ENCODE results near the gene XYLT2. TPM values are rescaled to one million over a fixed set of nuclear protein-coding genes. Genes with fewer than 3 reads are reported as not detected.

Gene XYLT2
- total and polyA plus RNA-seq, 10 donors = 10.0 to 27.3 (median 19.6) TPM

- intact Hi-C loops (cut with DNase I; ENCODE audit: low total_unique reads) = no loop called here
- Histone ChIP-seq H3K27ac (no peak overlapping the region), H3K36me3 (no peaks in the 10 kb centered on the region), H3K4me3 (no peak overlapping the region), H3K27me3 (replicated peaks in 1 of 7) (peaks cover 0 to 1% (median 0%) of the 10 kb centered on the region in 7 donors), H3K9me3 (no peaks in the 10 kb centered on the region), H3K4me1 (no peaks in the 10 kb centered on the region)
- TF ChIP-seq POLR2A (IDR thresholded peaks at IDR 0.05) (no peak), CTCF (IDR thresholded peaks at IDR 0.05 in 8 of 11, conservative IDR thresholded peaks at IDR 0.05 in 3 of 11) (no peak), POLR2AphosphoS5 (IDR thresholded peaks at IDR 0.05) (no peak)
- WGBS, 5 donors = 75 to 85% (median 82%) methylated on average over 10 of the region's 10 CpGs
- peak; percentile 18 for DNase-seq
Measured at GRCh38 chr17:50318501-50319285, 27.2 kb upstream of the XYLT2 start.

- intact Hi-C loops (cut with DNase I; ENCODE audit: low total_unique reads) = no loop called here
- no peak for TF ChIP-seq POLR2AphosphoS5 (IDR thresholded peaks at IDR 0.05)
- TF ChIP-seq CTCF (IDR thresholded peaks at IDR 0.05 in 8 of 11, conservative IDR thresholded peaks at IDR 0.05 in 3 of 11) = no peak
- no peak for TF ChIP-seq POLR2A (IDR thresholded peaks at IDR 0.05)
- no peaks in the 10 kb centered on the region for H3K4me1 ChIP-seq
- DNase-seq = peak; percentile 9
- 80 to 86% (median 85%) methylated on average over 12 of the region's 12 CpGs for WGBS, 5 donors
- no peaks in the 10 kb centered on the region for H3K27me3 ChIP-seq (replicated peaks in 1 of 7)
- H3K9me3 ChIP-seq = no peaks in the 10 kb centered on the region
- H3K36me3 ChIP-seq = no peaks in the 10 kb centered on the region
- H3K4me3 ChIP-seq = no peak overlapping the region
- no peak overlapping the region for H3K27ac ChIP-seq
Measured at GRCh38 chr17:50319306-50320004, 26.5 kb upstream of the XYLT2 start.

GRCh38 chr17:50322271-50322670 is 23.7 kb upstream of the XYLT2 start:
- H3K36me3 ChIP-seq = no peaks in the 10 kb centered on the region
- H3K9me3 ChIP-seq = no peaks in the 10 kb centered on the region
- TF ChIP-seq CTCF (IDR thresholded peaks at IDR 0.05 in 8 of 11, conservative IDR thresholded peaks at IDR 0.05 in 3 of 11) (no peak), POLR2AphosphoS5 (IDR thresholded peaks at IDR 0.05) (no peak), POLR2A (IDR thresholded peaks at IDR 0.05) (no peak)
- intact Hi-C loops (cut with DNase I; ENCODE audit: low total_unique reads) = no loop called here
- H3K27ac ChIP-seq = no peak overlapping the region
- H3K27me3 ChIP-seq (replicated peaks in 1 of 7) = no peaks in the 10 kb centered on the region
- DNase-seq = no peak
- no peaks in the 10 kb centered on the region for H3K4me1 ChIP-seq
- no peak overlapping the region for H3K4me3 ChIP-seq
- 81 to 89% (median 85%) methylated on average over 7 of the region's 7 CpGs for WGBS, 5 donors

GRCh38 chr17:50323060-50323459 is 22.9 kb upstream of the XYLT2 start:
- Histone ChIP-seq H3K9me3 (no peaks in the 10 kb centered on the region), H3K27me3 (replicated peaks in 1 of 7) (no peaks in the 10 kb centered on the region), H3K36me3 (no peaks in the 10 kb centered on the region), H3K4me1 (no peaks in the 10 kb centered on the region), H3K27ac (no peak overlapping the region), H3K4me3 (no peak overlapping the region)
- no peak for DNase-seq
- no peak for TF ChIP-seq POLR2AphosphoS5 (IDR thresholded peaks at IDR 0.05)
- TF ChIP-seq POLR2A (IDR thresholded peaks at IDR 0.05) = no peak
- TF ChIP-seq CTCF (IDR thresholded peaks at IDR 0.05 in 8 of 11, conservative IDR thresholded peaks at IDR 0.05 in 3 of 11) = no peak
- WGBS, 5 donors = 66 to 80% (median 72%) methylated on average over 5 of the region's 5 CpGs
- intact Hi-C loops (cut with DNase I; ENCODE audit: low total_unique reads) = no loop called here

Measured in spleen (tissue), 11 donors.